AG09319 (cell line): ENCODE measurements around the gene CCDC170.
"Not testable (repeated sequence)": the region's sequence is repeated elsewhere in the genome, so short reads cannot be mapped to it uniquely, and the experiment has no call there.

Experiments used
- DNase-seq: peaks from one replicate; pipeline ENCODE4 v3.0.0-alpha.2; 2010; ENCODE audit warnings: low read depth; ENCODE audit errors: extremely low read depth
- CTCF ChIP-seq: IDR thresholded peaks from 2 replicates; pipeline ENCODE4 v1.5.1; 2011; ENCODE audit warnings: low read depth, mild to moderate bottlenecking, inconsistent platforms, low read length, moderate library complexity

Gene CCDC170

GRCh38 chr6:151535476-151536187, 41.8 kb downstream of the CCDC170 start:
- TF ChIP-seq CTCF = no peak
- DNase-seq = no peak

- TF ChIP-seq CTCF = no peak
These were observed 42.3 kb downstream of the CCDC170 start for GRCh38 chr6:151536188-151536479.

GRCh38 chr6:151537556-151537955, 43.7 kb downstream of the CCDC170 start:
- DNase-seq = no peak
- TF ChIP-seq CTCF = no peak

More at GRCh38 chr6:151536188-151536479, 42.3 kb downstream of the CCDC170 start:
- no peak for DNase-seq

GRCh38 chr6:151539506-151540268, 45.9 kb downstream of the CCDC170 start:
- no peak for TF ChIP-seq CTCF
- DNase-seq = no peak

DNA sequence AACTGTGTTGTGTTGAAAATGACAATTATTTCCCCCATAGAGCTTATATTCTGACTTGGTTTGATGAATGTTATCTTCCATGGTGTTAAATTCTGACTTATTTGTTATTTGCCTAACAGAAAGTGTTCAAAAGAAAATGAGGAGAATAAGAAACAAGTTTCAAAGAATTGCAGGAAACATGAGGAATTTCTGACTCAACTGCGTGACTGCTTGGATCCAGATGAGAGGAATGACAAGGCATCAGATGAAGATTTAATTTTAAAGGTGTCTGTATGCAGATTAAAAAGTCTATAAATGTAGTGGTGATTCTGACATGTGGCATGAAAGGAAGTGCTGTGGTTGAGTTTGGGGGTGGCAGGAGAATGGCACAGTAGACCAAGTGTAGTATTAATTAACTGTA, 50.6 kb downstream of the CCDC170 start:
- DNase-seq = no peak
- no peak for TF ChIP-seq CTCF

GRCh38 chr6:151544884-151545283, 51.1 kb downstream of the CCDC170 start:
- DNase-seq = not testable (repeated sequence)

- no peak for DNase-seq
- no peak for TF ChIP-seq CTCF
These were observed 53.3 kb downstream of the CCDC170 start for GRCh38 chr6:151546941-151547659.
